Brain microvascular endothelial cell (primary cell): Measurements from ENCODE around the gene NPIPA1.
"Not testable (repeated sequence)": the region's sequence is repeated elsewhere in the genome, so short reads cannot be mapped to it uniquely, and the experiment has no call there.

Experiments
- DNase-seq: peaks from one replicate; pipeline ENCODE4 v3.0.0-alpha.2; 2020
- H3K27ac ChIP-seq: fragments of 250-450 bp; sonication (Bioruptor Pico); 2 replicates; pipeline ENCODE4 v1.5.1; 2020; ENCODE audit warnings: mild to moderate bottlenecking, moderate library complexity
- H3K27me3 ChIP-seq: fragments of 250-450 bp; sonication (Bioruptor Pico); replicated peaks from 2 replicates; pipeline ENCODE4 v1.5.1; 2020; ENCODE audit warnings: mild to moderate bottlenecking
- H3K36me3 ChIP-seq: fragments of 250-450 bp; sonication (Bioruptor Pico); replicated peaks from 2 replicates; pipeline ENCODE4 v1.5.1; 2020; ENCODE audit warnings: mild to moderate bottlenecking
- H3K4me3 ChIP-seq: 2 replicates; pipeline ENCODE4 v1.5.1; 2011; ENCODE audit warnings: low read depth, mild to moderate bottlenecking, control low read depth, low read length, moderate library complexity
- CTCF ChIP-seq: IDR thresholded peaks from 2 replicates; pipeline ENCODE4 v1.5.1; 2011; ENCODE audit warnings: low read depth, mild to moderate bottlenecking, moderate library complexity, low read length, control low read depth, inconsistent platforms; ENCODE audit errors: missing control alignments
- in situ Hi-C: cut with HindIII; loops from 2 replicates; pipeline ENCODE4 v1.10.0; 2017; ENCODE audit warnings: low sequenced_read_pairs, low pct_ligation_motif_present

Gene NPIPA1

GRCh38 chr16:14963281-14964173 lies 26.3 kb downstream of the NPIPA1 start:
- Histone ChIP-seq H3K36me3 (no peaks in the 10 kb centered on the region), H3K27ac (no peak overlapping the region), H3K4me3 (no peak overlapping the region), H3K27me3 (no peaks in the 10 kb centered on the region)
- in situ Hi-C loops: no loop called here
- TF ChIP-seq CTCF: no peak
- no peak for DNase-seq

- DNase-seq: no peak
- no peak for TF ChIP-seq CTCF
- Histone ChIP-seq H3K36me3 (no peaks in the 10 kb centered on the region), H3K27ac (no peak overlapping the region), H3K4me3 (no peak overlapping the region), H3K27me3 (no peaks in the 10 kb centered on the region)
- in situ Hi-C loops: no loop called here
Observed at GRCh38 chr16:14965328-14965727, 28.1 kb downstream of the NPIPA1 start.

- H3K36me3 ChIP-seq, H3K4me3 ChIP-seq, in situ Hi-C loops, DNase-seq, H3K27me3 ChIP-seq, H3K27ac ChIP-seq: not testable (repeated sequence)
Observed at GRCh38 chr16:14969795-14970194, 32.6 kb downstream of the NPIPA1 start.

GRCh38 chr16:14971621-14972228 lies 34.5 kb downstream of the NPIPA1 start:
- H3K27me3 ChIP-seq, H3K27ac ChIP-seq, in situ Hi-C loops, H3K4me3 ChIP-seq, H3K36me3 ChIP-seq, DNase-seq: not testable (repeated sequence)

- H3K36me3 ChIP-seq, in situ Hi-C loops, H3K27me3 ChIP-seq, DNase-seq, H3K27ac ChIP-seq: not testable (repeated sequence)
- peak overlapping the region; percentile 79 for H3K4me3 ChIP-seq
Observed at GRCh38 chr16:14973785-14974322, 36.6 kb downstream of the NPIPA1 start.

- H3K27ac ChIP-seq, H3K27me3 ChIP-seq, DNase-seq, H3K36me3 ChIP-seq, in situ Hi-C loops: not testable (repeated sequence)
- H3K4me3 ChIP-seq: peak overlapping the region; percentile 79
Observed at GRCh38 chr16:14974331-14974655, 37.0 kb downstream of the NPIPA1 start.

GRCh38 chr16:14974656-14975417 lies 37.6 kb downstream of the NPIPA1 start, which contains the start of gene PDXDC1:
Gene PDXDC1, plus strand, starts transcription at chr16:14975026. Its CDS starts 174 bp downstream, at chr16:14975200.
- peak; percentile 74 for DNase-seq
- H3K36me3 ChIP-seq, H3K27me3 ChIP-seq, in situ Hi-C loops: not testable (repeated sequence)
- peak within 1 kb of the TSS; percentile 79 for H3K4me3 ChIP-seq
- peak within 1 kb of the TSS; percentile 88 for H3K27ac ChIP-seq

- in situ Hi-C loops, H3K27me3 ChIP-seq, DNase-seq, H3K36me3 ChIP-seq: not testable (repeated sequence)
- Histone ChIP-seq H3K27ac (peak overlapping the region; percentile 88), H3K4me3 (peak overlapping the region; percentile 79)
Observed at GRCh38 chr16:14975418-14976194, 38.4 kb downstream of the NPIPA1 start.

GRCh38 chr16:14976971-14977736 lies 39.9 kb downstream of the NPIPA1 start:
- in situ Hi-C loops, H3K27ac ChIP-seq, DNase-seq, H3K27me3 ChIP-seq, H3K4me3 ChIP-seq, H3K36me3 ChIP-seq: not testable (repeated sequence)

- in situ Hi-C loops, H3K36me3 ChIP-seq, H3K4me3 ChIP-seq, DNase-seq, H3K27ac ChIP-seq, H3K27me3 ChIP-seq: not testable (repeated sequence)
Observed at GRCh38 chr16:14978281-14978680, 41.0 kb downstream of the NPIPA1 start.

- DNase-seq, H3K36me3 ChIP-seq, H3K27ac ChIP-seq, H3K27me3 ChIP-seq, in situ Hi-C loops, H3K4me3 ChIP-seq: not testable (repeated sequence)
Observed at GRCh38 chr16:14978908-14979307, 41.7 kb downstream of the NPIPA1 start.
